Measurements from ENCODE around the gene TOPAZ1.

TOPAZ1 gene

DNA sequence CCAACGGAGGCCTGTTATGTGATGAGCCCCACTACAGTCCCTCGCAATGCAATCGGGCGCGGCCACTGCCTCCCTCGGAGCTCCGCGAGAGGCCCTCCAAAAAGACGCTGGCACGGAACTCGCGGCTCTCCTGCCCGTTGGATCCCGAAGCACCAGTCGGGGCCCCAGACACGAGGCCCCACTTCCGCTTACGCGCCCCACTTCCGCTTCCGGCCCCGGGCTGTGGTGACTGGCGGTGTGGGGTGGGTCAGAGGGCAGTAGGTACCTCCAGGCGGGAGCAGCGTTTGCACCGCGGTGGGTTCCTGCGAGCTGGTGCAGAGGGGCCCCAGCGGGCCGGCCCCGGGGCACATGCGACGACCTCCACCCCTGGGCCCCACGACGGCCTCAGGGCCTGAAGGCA, at the start of gene TOPAZ1:
Gene TOPAZ1 (plus strand): TSS at position 181 of the 400 bp plus-strand sequence. CDS start 168 bp downstream, at position 349.
- in situ Hi-C loops (cut with HindIII; ENCODE audit: low sequenced_read_pairs), result no loop called here

DNA sequence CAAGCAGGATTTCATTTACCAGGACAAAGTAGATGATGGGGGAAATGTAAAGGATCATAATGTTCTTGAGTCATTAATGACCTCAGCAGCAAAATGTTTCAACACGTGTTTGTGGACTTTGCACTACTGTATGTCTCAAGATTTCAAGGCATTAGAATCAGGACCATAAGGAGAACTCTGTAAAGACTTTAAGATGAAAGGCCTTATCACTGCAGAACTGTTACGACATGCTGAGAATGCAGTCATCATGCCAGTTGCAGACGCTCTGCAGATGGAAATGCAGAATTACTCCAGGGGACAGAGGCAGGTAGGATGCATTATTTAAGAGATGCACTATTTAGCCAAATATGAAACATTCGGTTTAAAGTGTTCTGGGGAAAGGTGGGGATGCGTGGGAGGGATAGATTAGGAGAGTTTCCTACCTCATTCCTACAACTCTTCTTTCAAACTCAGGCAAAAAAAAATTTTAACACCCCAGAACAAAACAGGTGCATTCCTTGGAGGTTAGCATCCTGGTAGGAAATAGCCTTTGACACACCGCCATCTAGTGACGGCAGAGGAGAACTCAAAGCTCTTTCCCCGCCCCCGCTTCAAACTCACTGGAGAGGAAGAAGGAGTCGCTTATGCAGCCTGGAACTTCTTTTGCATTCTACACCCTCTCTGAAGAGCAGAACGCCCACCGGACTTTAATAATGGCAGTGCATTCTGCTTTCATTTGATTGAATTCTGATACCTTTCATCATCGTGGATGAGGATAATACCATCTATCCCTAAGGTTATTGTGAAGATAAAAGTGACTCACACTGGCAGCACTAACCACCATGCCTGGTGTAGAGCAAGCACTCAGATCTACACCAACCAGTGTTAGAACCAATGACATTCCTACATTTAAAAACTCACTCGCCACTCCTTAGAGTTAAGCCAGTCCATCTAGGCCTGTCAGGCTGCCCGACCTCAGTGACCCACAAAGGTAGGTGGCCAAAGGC, 43.1 kb upstream of the TOPAZ1 start:
- in situ Hi-C loops (cut with HindIII; ENCODE audit: low sequenced_read_pairs), result no loop called here

- in situ Hi-C loops (cut with HindIII; ENCODE audit: low sequenced_read_pairs), result no loop called here
These were observed 35.4 kb upstream of the TOPAZ1 start for GRCh38 chr3:44206261-44206660.

DNA sequence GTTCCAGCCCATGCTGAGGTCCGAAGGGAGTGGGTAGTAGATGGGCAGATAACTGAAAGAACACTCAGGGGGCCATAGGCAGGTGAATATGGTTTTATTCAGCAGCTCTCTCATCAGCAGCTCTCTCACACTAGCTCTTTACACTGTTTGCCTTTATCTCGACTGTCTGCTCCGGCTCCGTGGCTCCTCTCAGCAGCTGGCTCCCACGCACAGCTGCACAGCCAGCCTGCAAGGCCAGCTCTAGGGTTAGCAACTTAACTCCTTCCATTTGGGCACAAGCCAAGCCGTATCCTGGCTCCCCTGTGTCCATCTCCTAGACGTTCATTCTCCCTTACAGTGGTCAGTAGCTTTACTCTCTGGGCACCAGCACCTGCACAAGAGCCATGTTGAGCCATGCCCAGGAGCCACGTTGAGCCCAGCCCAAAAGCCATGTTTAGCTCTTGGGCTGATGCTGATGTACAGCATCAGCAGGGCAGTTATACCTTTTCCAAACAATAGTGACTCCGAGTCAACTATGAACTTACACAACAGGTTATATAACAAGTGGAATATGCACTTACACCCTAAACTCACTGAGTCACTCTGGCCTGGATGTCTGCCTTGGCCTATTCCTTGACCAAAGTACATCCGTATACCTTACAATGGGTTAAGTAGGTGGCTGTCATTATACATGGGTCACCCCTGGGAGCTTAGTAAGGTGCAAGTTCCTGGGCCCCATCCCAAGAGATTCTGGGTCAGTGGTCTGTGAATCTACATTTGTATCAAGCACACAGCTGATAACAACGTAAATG, 34.6 kb upstream of the TOPAZ1 start:
- in situ Hi-C loops (cut with HindIII; ENCODE audit: low sequenced_read_pairs), result no loop called here

DNA sequence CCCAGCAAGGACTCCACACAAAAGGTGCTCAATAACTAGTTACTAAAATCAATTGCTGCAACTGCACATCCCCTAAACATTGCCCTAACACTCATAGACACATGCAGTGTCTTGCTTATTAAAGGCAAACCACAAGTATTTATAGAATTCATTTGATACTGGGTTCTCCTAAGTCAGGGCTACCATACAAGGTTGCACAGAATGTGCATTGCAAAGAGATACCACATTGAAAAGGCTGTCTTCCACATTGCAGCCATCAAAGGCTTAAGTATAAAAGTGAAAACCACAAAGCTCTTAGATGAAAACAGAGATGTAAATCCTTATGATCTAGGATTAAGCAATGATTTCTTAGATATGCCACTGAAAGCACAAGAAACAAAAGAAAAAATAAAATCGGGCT, 33.6 kb upstream of the TOPAZ1 start:
- in situ Hi-C loops (cut with HindIII; ENCODE audit: low sequenced_read_pairs), result no loop called here

DNA sequence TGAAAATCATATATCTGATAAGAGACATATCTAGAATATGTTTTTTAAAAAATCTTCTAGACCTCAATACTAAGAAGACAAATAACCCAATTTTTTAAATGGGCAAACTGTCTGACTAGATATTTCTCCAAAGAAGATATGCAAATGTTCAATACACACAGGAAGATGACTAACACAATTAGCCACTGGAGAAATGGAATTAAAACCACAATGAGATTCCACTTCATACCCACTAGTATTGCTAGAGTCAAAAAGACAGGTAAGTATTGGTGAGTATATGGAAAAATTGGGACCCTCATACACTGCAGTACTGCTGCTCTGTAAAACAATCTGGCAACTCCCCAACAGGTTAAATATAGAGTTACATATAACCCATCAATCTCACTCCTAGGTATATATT, 33.1 kb upstream of the TOPAZ1 start:
- in situ Hi-C loops (cut with HindIII; ENCODE audit: low sequenced_read_pairs), result no loop called here

DNA sequence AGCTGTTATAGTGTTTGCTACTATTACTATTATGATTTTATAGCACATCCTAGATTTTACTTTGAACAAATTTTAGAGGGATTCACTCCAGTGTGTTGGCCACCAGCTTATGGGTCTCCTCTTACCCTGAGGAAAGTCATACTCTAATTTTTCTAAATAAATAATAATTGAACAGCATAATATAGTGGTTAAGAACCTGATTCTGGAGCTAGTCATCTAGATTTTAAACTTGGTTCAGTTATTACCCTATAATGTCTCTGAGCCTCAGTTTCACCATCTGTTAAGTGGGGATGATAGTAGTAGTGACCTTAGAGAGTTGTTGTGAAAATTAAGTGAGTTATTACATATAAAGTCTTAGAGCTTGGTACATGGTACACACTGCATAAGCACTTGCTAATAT, 30.7 kb upstream of the TOPAZ1 start:
- in situ Hi-C loops (cut with HindIII; ENCODE audit: low sequenced_read_pairs), result no loop called here

DNA sequence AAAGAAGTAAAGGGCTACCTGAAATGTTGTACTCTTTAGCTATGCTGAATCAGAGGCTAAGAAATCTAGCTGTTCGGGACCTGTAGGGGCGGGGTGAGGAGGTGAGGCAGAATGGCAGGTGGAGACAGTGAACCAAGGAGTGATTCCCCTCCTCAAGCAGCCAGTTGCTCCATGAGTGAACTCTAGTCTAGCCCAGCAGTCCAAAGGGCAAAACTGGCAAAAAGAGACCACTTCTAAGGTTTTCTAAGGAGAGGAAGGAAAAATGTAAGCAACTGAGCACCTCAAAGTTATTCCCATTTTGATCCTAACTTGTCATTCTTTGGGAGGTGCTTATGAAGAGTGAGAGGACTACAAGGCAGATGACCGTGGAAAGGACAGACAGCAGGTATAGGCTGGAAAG, 19.3 kb upstream of the TOPAZ1 start:
- in situ Hi-C loops (cut with HindIII; ENCODE audit: low sequenced_read_pairs), result no loop called here

DNA sequence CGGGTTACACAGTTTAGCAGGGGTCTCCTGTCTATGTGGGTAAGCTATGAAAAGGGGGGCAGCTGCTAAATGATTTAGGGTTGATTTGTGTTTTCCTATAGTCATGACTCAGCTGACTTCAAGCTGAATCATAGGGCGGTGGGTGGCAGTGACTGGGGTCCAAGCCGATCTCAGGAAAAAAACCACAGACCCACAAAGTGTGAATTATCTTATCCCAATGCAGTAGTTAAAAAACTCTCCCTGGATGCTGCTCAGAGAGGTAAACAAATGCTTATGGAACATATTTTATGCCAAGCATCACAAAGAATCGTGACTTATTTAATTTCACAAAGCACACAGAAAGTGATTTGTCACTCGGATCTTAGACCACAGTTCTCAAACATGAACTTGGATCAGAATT, 18.4 kb upstream of the TOPAZ1 start:
- in situ Hi-C loops (cut with HindIII; ENCODE audit: low sequenced_read_pairs), result no loop called here

GRCh38 chr3:44224131-44224530, 17.6 kb upstream of the TOPAZ1 start:
- in situ Hi-C loops (cut with HindIII; ENCODE audit: low sequenced_read_pairs), result no loop called here

DNA sequence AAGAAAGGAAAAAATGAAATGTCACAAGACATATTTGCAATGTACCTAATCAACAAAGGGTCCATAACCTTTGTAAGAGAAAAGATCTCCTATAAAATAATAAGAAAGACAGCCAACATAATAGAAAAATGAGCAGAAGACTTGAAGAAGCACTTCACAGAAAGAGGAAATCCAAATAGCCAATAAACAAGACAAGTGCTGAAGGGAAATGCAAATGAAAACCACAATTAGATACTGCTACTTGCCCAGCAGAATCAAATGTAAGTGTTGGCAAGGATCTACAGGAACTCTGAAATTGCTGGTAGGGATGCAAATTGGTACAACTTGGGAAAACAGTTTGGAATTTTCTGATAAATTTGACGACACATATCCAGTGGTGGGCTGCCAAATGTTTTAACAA, 15.1 kb upstream of the TOPAZ1 start:
- in situ Hi-C loops (cut with HindIII; ENCODE audit: low sequenced_read_pairs), result no loop called here

DNA sequence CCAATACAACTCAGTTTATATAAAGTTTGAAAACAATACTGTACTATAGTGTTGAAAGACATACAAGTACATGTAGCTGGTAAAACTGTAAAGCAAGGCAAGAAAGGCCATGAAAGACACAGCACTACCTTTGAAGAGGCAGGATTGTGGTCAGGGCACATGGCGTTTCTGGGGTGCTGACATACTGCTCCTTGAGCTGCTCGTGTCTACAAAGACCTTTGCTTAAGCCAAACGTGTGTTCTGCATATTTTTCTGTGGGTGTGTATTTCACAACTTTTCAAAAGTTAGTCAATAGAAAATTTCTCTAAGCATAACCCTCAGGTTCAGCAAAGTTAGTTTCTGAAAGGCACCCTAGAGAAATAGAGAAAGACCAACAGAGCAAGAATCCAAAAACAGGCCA, 14.1 kb upstream of the TOPAZ1 start:
- in situ Hi-C loops (cut with HindIII; ENCODE audit: low sequenced_read_pairs), result no loop called here

DNA sequence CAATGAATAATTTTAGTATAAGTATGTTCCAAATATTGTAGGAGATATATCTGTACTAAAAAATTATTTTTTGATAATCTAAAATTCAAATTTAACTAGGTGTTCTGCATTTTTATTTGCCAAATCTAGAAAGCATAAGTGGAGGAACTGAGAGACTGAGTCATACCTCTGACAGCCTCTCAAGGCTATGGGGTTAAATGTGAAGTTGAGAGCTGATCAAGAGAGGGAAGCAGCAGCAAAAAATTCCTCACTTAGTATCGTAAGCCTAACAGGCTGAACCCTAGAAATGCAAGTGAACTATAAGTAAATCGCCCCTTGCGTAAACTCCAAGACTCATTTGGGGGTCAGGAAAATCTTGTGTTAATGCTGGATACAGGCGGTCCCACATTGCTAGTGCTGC, 12.8 kb upstream of the TOPAZ1 start:
- in situ Hi-C loops (cut with HindIII; ENCODE audit: low sequenced_read_pairs), result no loop called here

GRCh38 chr3:44232407-44232806, 9.3 kb upstream of the TOPAZ1 start:
- in situ Hi-C loops (cut with HindIII; ENCODE audit: low sequenced_read_pairs), result no loop called here

GRCh38 chr3:44234648-44235268, 6.9 kb upstream of the TOPAZ1 start:
- in situ Hi-C loops (cut with HindIII; ENCODE audit: low sequenced_read_pairs), result no loop called here

- in situ Hi-C loops (cut with HindIII; ENCODE audit: low sequenced_read_pairs), result no loop called here
These were observed 5.8 kb upstream of the TOPAZ1 start for GRCh38 chr3:44235604-44236484.

DNA sequence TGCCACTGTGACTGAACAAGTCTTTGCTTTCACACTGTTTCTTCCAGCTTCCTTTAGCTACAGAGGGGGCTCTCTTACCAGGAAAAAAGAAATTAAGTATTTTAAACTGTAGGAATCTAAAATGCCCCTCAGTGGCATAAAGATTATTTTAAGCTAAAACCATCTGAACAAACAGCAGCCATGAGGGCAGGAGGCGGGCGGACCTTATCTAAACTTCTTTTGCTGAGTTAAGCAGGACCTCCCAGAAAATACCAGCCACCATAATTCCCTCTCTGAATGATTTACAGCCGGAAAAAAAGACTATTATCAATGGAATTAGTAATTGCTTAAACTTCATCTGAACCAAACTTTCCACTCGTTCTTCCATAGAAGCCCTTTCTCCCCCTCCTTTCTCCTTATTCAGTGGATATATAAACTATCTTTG, 5.2 kb upstream of the TOPAZ1 start:
- in situ Hi-C loops (cut with HindIII; ENCODE audit: low sequenced_read_pairs), result no loop called here

- in situ Hi-C loops (cut with HindIII; ENCODE audit: low sequenced_read_pairs), result no loop called here
These were observed 4.5 kb upstream of the TOPAZ1 start for GRCh38 chr3:44237161-44237560.

- in situ Hi-C loops (cut with HindIII; ENCODE audit: low sequenced_read_pairs), result no loop called here
These were observed 4.0 kb upstream of the TOPAZ1 start for GRCh38 chr3:44237665-44238064.

DNA sequence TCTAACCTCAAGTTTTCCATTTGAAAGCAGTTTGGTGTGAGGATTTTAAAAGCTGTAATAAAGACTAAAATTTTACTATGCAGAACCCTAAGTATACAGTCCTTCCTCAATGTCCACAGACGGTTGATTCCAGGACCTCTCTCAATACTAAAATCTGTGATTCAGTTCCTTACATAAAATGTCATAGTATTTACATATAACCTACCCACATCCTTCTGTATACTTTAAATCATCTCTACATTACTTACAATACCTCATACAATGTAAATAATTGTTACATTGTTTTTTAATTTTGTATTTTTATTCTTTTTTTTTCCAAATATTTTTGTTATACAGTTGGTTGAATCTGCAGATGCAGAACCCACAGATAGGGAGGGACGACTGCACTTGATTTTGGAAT, 2.8 kb upstream of the TOPAZ1 start:
- in situ Hi-C loops (cut with HindIII; ENCODE audit: low sequenced_read_pairs), result no loop called here

All from DLD1 (cell line).